ENCODE data around the gene PSMB7.

The PSMB7 gene

GRCh38 chr9:124355039-124355940 is 60.0 kb downstream of the PSMB7 start:
- no peak for DNase-seq

GRCh38 chr9:124354346-124355038 is 60.8 kb downstream of the PSMB7 start:
- no peak for DNase-seq

- no peak for DNase-seq
Observed at GRCh38 chr9:124353811-124354274, 61.4 kb downstream of the PSMB7 start.

GRCh38 chr9:124353166-124353768 is 62.0 kb downstream of the PSMB7 start:
- no peak for DNase-seq

- no peak for DNase-seq
Observed at GRCh38 chr9:124352616-124353015, 62.6 kb downstream of the PSMB7 start.

GRCh38 chr9:124351672-124352468 is 63.4 kb downstream of the PSMB7 start:
- DNase-seq: no peak

- DNase-seq: no peak
Observed at GRCh38 chr9:124350494-124351263, 64.6 kb downstream of the PSMB7 start.

GRCh38 chr9:124349675-124350493 is 65.4 kb downstream of the PSMB7 start:
- DNase-seq: no peak

GRCh38 chr9:124349267-124349666 is 66.0 kb downstream of the PSMB7 start:
- no peak for DNase-seq

GRCh38 chr9:124348831-124349230 is 66.4 kb downstream of the PSMB7 start:
- no peak for DNase-seq

- DNase-seq: no peak
Observed at GRCh38 chr9:124348363-124348762, 66.9 kb downstream of the PSMB7 start.

- DNase-seq: no peak
Observed at GRCh38 chr9:124347968-124348358, 67.3 kb downstream of the PSMB7 start.

GRCh38 chr9:124347206-124347967 is 67.9 kb downstream of the PSMB7 start:
- DNase-seq: no peak

- no peak for DNase-seq
Observed at GRCh38 chr9:124346347-124347163, 68.7 kb downstream of the PSMB7 start.

GRCh38 chr9:124345751-124346281 is 69.4 kb downstream of the PSMB7 start:
- DNase-seq: no peak

- DNase-seq: no peak
Observed at GRCh38 chr9:124345063-124345462, 70.2 kb downstream of the PSMB7 start.

- DNase-seq: no peak
Observed at GRCh38 chr9:124344291-124345050, 70.8 kb downstream of the PSMB7 start.

All from CD4-positive, alpha-beta T cell treated with Interleukin-12 subunit alpha and Interleukin-12 subunit beta, for 1 hour (primary cell).